ENCODE data around the gene IL1R2. TPM values are rescaled to one million over a fixed set of nuclear protein-coding genes. Genes with fewer than 3 reads are reported as not detected.

The IL1R2 gene
- total RNA-seq, 4 donors from 2014 or later: 55.3 to 103 (median 80.7) TPM

GRCh38 chr2:101970901-101971300 is 20.9 kb upstream of the IL1R2 start:
- 94% methylated on average over 1 of the region's 1 CpG for WGBS
- no peaks in the 10 kb centered on the region for H3K36me3 ChIP-seq
- TF ChIP-seq POLR2A (IDR thresholded peaks at IDR 0.05) (no peak), EP300 (IDR thresholded peaks at IDR 0.05) (no peak), POLR2AphosphoS5 (IDR thresholded peaks at IDR 0.05) (no peak), CTCF (IDR thresholded peaks at IDR 0.05) (no peak)

GRCh38 chr2:101971836-101972235 is 19.9 kb upstream of the IL1R2 start:
- peaks cover 29% of the 10 kb centered on the region for H3K4me1 ChIP-seq
- no peak for DNase-seq (ENCODE audit: low spot score in 2 of 2)

More at GRCh38 chr2:101970901-101971300, 20.9 kb upstream of the IL1R2 start:
- Histone ChIP-seq H3K27ac (no peak overlapping the region), H3K4me3 (no peak overlapping the region), H3K27me3 (no peaks in the 10 kb centered on the region), H3K9me3 (no peaks in the 10 kb centered on the region), H3K4me1 (peaks cover 29% of the 10 kb centered on the region)
- no peak for DNase-seq (ENCODE audit: low spot score in 2 of 2)

GRCh38 chr2:101972621-101973434 is 18.9 kb upstream of the IL1R2 start:
- TF ChIP-seq POLR2AphosphoS5 (IDR thresholded peaks at IDR 0.05): no peak
- no peak for TF ChIP-seq EP300 (IDR thresholded peaks at IDR 0.05)
- no peak for TF ChIP-seq CTCF (IDR thresholded peaks at IDR 0.05)
- TF ChIP-seq POLR2A (IDR thresholded peaks at IDR 0.05): no peak
- Histone ChIP-seq H3K27me3 (no peaks in the 10 kb centered on the region), H3K27ac (peak overlapping the region; percentile 15), H3K36me3 (no peaks in the 10 kb centered on the region), H3K4me1 (peaks cover 20% of the 10 kb centered on the region), H3K9me3 (no peaks in the 10 kb centered on the region), H3K4me3 (no peak overlapping the region)
- WGBS: 37% methylated on average over 7 of the region's 7 CpGs
- no peak for DNase-seq (ENCODE audit: low spot score in 2 of 2)

More at GRCh38 chr2:101971836-101972235, 19.9 kb upstream of the IL1R2 start:
- H3K27ac ChIP-seq: no peak overlapping the region
- H3K4me3 ChIP-seq: no peak overlapping the region
- no peaks in the 10 kb centered on the region for H3K9me3 ChIP-seq
- TF ChIP-seq POLR2A (IDR thresholded peaks at IDR 0.05) (no peak), EP300 (IDR thresholded peaks at IDR 0.05) (no peak), POLR2AphosphoS5 (IDR thresholded peaks at IDR 0.05) (no peak), CTCF (IDR thresholded peaks at IDR 0.05) (no peak)
- no peaks in the 10 kb centered on the region for H3K27me3 ChIP-seq
- no peaks in the 10 kb centered on the region for H3K36me3 ChIP-seq

GRCh38 chr2:101974663-101975062 is 17.1 kb upstream of the IL1R2 start:
- peaks cover 12% of the 10 kb centered on the region for H3K4me1 ChIP-seq
- H3K27me3 ChIP-seq: no peaks in the 10 kb centered on the region
- TF ChIP-seq EP300 (IDR thresholded peaks at IDR 0.05): no peak
- no peak for TF ChIP-seq POLR2AphosphoS5 (IDR thresholded peaks at IDR 0.05)
- no peak for TF ChIP-seq POLR2A (IDR thresholded peaks at IDR 0.05)
- no peak for TF ChIP-seq CTCF (IDR thresholded peaks at IDR 0.05)
- H3K9me3 ChIP-seq: no peaks in the 10 kb centered on the region
- no peak overlapping the region for H3K27ac ChIP-seq
- no peak overlapping the region for H3K4me3 ChIP-seq
- H3K36me3 ChIP-seq: no peaks in the 10 kb centered on the region
- WGBS: 63% methylated on average over 7 of the region's 8 CpGs
- no peak for DNase-seq (ENCODE audit: low spot score in 2 of 2)

GRCh38 chr2:101975171-101975870 is 16.4 kb upstream of the IL1R2 start:
- Histone ChIP-seq H3K4me1 (peaks cover 19% of the 10 kb centered on the region), H3K27ac (no peak overlapping the region), H3K36me3 (no peaks in the 10 kb centered on the region), H3K9me3 (no peaks in the 10 kb centered on the region), H3K4me3 (no peak overlapping the region), H3K27me3 (no peaks in the 10 kb centered on the region)
- TF ChIP-seq CTCF (IDR thresholded peaks at IDR 0.05): no peak
- no peak for TF ChIP-seq EP300 (IDR thresholded peaks at IDR 0.05)
- 87% methylated on average over 17 of the region's 17 CpGs for WGBS
- no peak for DNase-seq (ENCODE audit: low spot score in 2 of 2)

Measured in suprapubic skin (tissue), 4 donors.